Measurements from ENCODE around the gene POLDIP2. TPM values are rescaled to one million over a fixed set of nuclear protein-coding genes. Genes with fewer than 3 reads are reported as not detected.

The POLDIP2 gene
- total and polyA plus RNA-seq, 9 of the 15 experiments (the other 6 are each of a cell fraction or from before 2014, with no cell fraction given) = 22.0 to 137 (median 104) TPM

DNA sequence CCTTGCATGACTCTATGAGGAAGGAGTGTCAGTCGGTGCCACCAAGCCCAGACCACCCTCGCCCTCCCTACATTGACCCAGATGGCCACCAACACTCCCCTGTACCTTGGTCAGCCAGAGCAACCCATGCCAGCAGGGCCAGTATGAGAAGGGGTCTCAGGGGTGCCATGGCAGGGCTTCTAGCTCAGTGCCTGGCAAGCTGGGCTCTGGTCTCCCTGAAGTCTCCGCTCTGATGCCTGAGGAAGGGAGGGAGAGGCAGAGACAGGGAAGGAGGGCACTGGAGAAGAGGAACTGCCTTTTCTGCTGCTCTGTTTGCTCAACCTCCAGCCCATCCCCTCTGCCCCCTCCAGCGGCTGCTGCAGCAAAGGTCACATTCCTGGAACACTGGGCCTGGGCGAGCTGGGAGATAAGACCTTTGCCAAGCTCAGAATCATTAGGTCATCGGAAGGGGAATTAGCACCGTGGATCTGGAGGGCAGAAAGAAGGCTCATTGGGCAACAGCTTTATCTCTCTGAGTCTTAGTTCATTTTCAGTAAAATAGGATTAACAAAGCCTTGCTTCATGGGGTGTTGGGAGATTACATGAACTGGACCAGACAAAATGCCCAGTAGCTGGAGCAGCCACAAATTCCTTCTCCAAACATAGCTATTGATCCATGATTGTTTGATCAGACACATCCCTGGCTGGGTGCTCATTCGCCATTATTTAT, 12.9 kb upstream of the POLDIP2 start, which contains the start of gene VTN (continued):
- no peak for TF ChIP-seq TAF7 (tag; IDR thresholded peaks at IDR 0.05)
- TF ChIP-seq BRF1 (IDR thresholded peaks at IDR 0.05; ENCODE audit: borderline replicate concordance, extremely low read depth, insufficient read length) = no peak
- no peak for TF ChIP-seq HDAC6 (IDR thresholded peaks at IDR 0.05; ENCODE audit: low read depth, low read length)
- TF ChIP-seq CBFB (CRISPR knock-in tag; IDR thresholded peaks at IDR 0.05) = no peak
- no peak for TF ChIP-seq ZNF12 (CRISPR knock-in tag; IDR thresholded peaks at IDR 0.05)
- TF ChIP-seq NEUROD1 (IDR thresholded peaks at IDR 0.05; ENCODE audit: borderline replicate concordance, low read depth, low read length, partially characterized antibody) = no peak
- no peak for TF ChIP-seq POLR2H (tag; IDR thresholded peaks at IDR 0.05; ENCODE audit: low read depth)
- no peak for TF ChIP-seq SETDB1 (IDR thresholded peaks at IDR 0.05; ENCODE audit: low read length)
- no peak for TF ChIP-seq ZSCAN32 (CRISPR knock-in tag; IDR thresholded peaks at IDR 0.05)
- no peak for TF ChIP-seq ZNF586 (CRISPR knock-in tag; conservative IDR thresholded peaks at IDR 0.05)
- peak; percentile 52 for TF ChIP-seq HNRNPLL (IDR thresholded peaks at IDR 0.05; ENCODE audit: low read depth, low read length, poor library complexity, severe bottlenecking)
- TF ChIP-seq HOXB6 (CRISPR knock-in tag; IDR thresholded peaks at IDR 0.05; ENCODE audit: borderline replicate concordance) = no peak
- TF ChIP-seq, protein P1, sequence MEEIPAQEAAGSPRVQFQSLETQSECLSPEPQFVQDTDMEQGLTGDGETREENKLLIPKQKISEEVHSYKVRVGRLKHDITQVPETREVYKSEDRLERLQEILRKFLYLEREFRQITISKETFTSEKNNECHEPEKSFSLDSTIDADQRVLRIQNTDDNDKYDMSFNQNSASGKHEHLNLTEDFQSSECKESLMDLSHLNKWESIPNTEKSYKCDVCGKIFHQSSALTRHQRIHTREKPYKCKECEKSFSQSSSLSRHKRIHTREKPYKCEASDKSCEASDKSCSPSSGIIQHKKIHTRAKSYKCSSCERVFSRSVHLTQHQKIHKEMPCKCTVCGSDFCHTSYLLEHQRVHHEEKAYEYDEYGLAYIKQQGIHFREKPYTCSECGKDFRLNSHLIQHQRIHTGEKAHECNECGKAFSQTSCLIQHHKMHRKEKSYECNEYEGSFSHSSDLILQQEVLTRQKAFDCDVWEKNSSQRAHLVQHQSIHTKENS (CRISPR knock-in tag; IDR thresholded peaks at IDR 0.05) = no peak
- TF ChIP-seq TCFL5 (CRISPR knock-in tag; conservative IDR thresholded peaks at IDR 0.05) = no peak
- TF ChIP-seq, protein P2, sequence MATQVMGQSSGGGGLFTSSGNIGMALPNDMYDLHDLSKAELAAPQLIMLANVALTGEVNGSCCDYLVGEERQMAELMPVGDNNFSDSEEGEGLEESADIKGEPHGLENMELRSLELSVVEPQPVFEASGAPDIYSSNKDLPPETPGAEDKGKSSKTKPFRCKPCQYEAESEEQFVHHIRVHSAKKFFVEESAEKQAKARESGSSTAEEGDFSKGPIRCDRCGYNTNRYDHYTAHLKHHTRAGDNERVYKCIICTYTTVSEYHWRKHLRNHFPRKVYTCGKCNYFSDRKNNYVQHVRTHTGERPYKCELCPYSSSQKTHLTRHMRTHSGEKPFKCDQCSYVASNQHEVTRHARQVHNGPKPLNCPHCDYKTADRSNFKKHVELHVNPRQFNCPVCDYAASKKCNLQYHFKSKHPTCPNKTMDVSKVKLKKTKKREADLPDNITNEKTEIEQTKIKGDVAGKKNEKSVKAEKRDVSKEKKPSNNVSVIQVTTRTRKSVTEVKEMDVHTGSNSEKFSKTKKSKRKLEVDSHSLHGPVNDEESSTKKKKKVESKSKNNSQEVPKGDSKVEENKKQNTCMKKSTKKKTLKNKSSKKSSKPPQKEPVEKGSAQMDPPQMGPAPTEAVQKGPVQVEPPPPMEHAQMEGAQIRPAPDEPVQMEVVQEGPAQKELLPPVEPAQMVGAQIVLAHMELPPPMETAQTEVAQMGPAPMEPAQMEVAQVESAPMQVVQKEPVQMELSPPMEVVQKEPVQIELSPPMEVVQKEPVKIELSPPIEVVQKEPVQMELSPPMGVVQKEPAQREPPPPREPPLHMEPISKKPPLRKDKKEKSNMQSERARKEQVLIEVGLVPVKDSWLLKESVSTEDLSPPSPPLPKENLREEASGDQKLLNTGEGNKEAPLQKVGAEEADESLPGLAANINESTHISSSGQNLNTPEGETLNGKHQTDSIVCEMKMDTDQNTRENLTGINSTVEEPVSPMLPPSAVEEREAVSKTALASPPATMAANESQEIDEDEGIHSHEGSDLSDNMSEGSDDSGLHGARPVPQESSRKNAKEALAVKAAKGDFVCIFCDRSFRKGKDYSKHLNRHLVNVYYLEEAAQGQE (IDR thresholded peaks at IDR 0.05; ENCODE audit: borderline replicate concordance) = no peak
- TF ChIP-seq, protein P2 (CRISPR knock-in tag; IDR thresholded peaks at IDR 0.05; ENCODE audit: low read depth) = no peak
- TF ChIP-seq, protein P3, sequence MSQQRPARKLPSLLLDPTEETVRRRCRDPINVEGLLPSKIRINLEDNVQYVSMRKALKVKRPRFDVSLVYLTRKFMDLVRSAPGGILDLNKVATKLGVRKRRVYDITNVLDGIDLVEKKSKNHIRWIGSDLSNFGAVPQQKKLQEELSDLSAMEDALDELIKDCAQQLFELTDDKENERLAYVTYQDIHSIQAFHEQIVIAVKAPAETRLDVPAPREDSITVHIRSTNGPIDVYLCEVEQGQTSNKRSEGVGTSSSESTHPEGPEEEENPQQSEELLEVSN (IDR thresholded peaks at IDR 0.05; ENCODE audit: borderline replicate concordance in 1 of 2, extremely low read depth in 1 of 2, insufficient read depth in 1 of 2, insufficient read length in 1 of 2, low read depth in 1 of 2, low read length in 1 of 2, poor library complexity in 1 of 2, severe bottlenecking in 1 of 2) = no peak

All from K562 (cell line).